ENCODE data around the gene ZG16. TPM values are rescaled to one million over a fixed set of nuclear protein-coding genes. Genes with fewer than 3 reads are reported as not detected.
"Not testable (repeated sequence)": the region's sequence is repeated elsewhere in the genome, so short reads cannot be mapped to it uniquely, and the experiment has no call there.

Gene ZG16
- total RNA-seq, 2 experiments from 2014 or later, result not detected

GRCh38 chr16:29772330-29772729 lies 5.7 kb upstream of the ZG16 start:
- not testable (repeated sequence) for H3K9me3 Mint-ChIP-seq; H3K36me3 Mint-ChIP-seq (ENCODE audit: low read depth); DNase-seq; H3K4me1 Mint-ChIP-seq; H3K27me3 Mint-ChIP-seq; H3K27ac Mint-ChIP-seq; H3K4me3 Mint-ChIP-seq
- ChIA-PET POLR2A (interaction anchor here (0.9 to 2.2 kb wide), 3 partner anchors 13 to 26 kb away, joined by 3 to 8 read pairs (median 4); partner anchors contain the start of gene KIF22), CTCF (interaction anchor here (0.6 to 1.1 kb wide), 3 partner anchors 20 to 76 kb away, joined by 3 read pairs; partner anchors contain the start of gene PAGR1)

DNA sequence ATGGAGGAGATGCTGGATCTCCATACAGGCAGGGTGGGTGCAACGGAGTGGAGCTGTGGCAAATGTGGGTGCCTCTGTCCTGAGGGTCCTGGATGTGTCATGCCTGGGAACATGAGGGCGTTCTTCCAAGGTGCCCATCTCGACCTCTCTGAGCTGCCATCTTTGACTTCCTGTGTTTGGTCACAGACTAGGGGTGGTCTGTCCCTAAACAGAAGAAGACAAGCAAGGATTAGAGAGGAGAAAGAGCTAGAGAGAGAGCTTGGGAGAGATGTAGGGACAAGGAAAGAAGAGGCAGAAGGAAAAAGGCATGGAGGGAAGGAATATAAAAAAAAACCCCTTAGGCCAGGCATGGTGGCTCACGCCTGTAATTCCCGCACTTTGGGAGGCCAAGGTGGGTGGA lies 3.3 kb upstream of the ZG16 start:
- Mint-ChIP-seq H3K36me3 (ENCODE audit: low read depth) (no peaks in the 10 kb centered on the region), H3K4me3 (no peak overlapping the region), H3K27ac (no peak overlapping the region), H3K4me1 (no peaks in the 10 kb centered on the region), H3K9me3 (no peaks in the 10 kb centered on the region), H3K27me3 (peaks cover 17% of the 10 kb centered on the region)
- no peak for DNase-seq
- CTCF ChIA-PET, result interaction anchor here (1.8 kb wide), 1 partner anchor 10 kb away, joined by 9 read pairs; no protein-coding TSS in a partner anchor
- POLR2A ChIA-PET, result no interaction called here

- CTCF ChIA-PET, result no interaction called here
- no peak for DNase-seq
- POLR2A ChIA-PET, result interaction anchor here (0.9 kb wide), 1 partner anchor 21 kb away, joined by 3 read pairs; no protein-coding TSS in a partner anchor
- Mint-ChIP-seq H3K27me3 (peaks cover 19% of the 10 kb centered on the region), H3K36me3 (ENCODE audit: low read depth) (no peaks in the 10 kb centered on the region), H3K4me1 (no peaks in the 10 kb centered on the region), H3K9me3 (no peaks in the 10 kb centered on the region), H3K4me3 (no peak overlapping the region), H3K27ac (no peak overlapping the region)
Measured at GRCh38 chr16:29775742-29776408, 2.2 kb upstream of the ZG16 start.

DNA sequence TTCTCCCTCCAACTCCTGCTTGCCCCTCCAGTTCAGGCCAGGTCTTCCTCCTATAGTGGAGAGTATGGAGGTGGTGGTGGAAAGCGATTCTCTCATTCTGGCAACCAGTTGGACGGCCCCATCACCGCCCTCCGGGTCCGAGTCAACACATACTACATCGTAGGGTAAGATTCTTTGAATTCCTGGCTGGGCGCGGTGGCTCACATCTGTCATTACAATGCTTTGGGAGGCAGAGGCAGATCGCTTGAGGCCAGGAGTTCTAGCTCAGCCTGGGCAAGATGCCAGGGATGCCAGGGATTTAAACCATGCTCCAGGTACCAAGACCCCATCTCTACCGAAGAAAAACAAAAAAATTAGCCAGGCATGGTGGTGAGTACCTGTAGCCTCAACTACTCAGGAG lies 1.4 kb downstream of the ZG16 start:
- H3K4me1 Mint-ChIP-seq, result peaks cover 11% of the 10 kb centered on the region
- H3K27ac Mint-ChIP-seq, result no peak overlapping the region
- no peaks in the 10 kb centered on the region for H3K9me3 Mint-ChIP-seq
- H3K27me3 Mint-ChIP-seq, result peaks cover 29% of the 10 kb centered on the region
- no peak for DNase-seq
- H3K36me3 Mint-ChIP-seq (ENCODE audit: low read depth), result peaks cover 3% of the 10 kb centered on the region
- no peak overlapping the region for H3K4me3 Mint-ChIP-seq
- POLR2A ChIA-PET, result no interaction called here
- CTCF ChIA-PET, result interaction anchor here (1.1 kb wide), 1 partner anchor 79 kb away, joined by 3 read pairs; no protein-coding TSS in a partner anchor

DNA sequence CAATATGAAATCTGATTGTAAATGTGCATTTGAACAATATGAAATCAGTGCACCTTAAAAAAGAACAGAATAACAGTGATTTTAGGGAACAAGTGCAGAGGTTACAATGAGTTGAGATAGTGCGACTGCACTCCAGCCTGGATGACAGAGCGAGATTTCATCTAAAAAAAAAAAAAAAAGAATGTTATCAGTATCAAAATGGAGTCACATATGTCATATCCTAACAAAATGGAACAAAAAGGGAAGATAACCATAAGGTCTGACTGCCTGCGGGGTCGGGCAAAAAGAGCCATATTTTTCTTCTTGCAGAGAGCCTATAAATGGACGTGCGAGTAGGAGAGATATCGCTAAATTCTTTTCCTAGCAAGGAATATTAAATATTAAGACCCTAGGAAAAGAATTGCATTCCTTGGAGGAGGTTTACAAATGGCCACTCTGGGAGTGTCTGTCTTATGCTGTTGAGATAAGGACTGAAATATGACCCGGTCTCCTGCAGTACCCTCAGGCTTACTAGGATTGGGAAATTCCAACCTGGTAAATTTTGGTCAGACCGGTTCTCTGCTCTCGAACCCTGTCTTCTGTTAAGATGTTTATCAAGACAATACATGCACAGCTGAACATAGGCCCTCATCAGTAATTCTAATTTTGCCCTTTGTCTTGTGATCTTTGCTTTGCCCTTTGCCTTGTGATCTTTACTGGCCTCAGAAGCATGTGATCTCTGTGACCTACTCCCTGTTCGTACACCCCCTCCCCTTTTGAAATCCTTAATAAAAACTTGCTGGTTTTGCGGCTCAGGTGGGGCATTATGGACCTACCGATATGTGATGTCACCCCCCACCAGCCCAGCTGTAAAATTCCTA lies 5.3 kb downstream of the ZG16 start:
- Mint-ChIP-seq H3K4me1 (peaks cover 25% of the 10 kb centered on the region), H3K27me3 (peaks cover 25% of the 10 kb centered on the region)
- H3K4me3 Mint-ChIP-seq; H3K9me3 Mint-ChIP-seq; H3K36me3 Mint-ChIP-seq (ENCODE audit: low read depth); DNase-seq; H3K27ac Mint-ChIP-seq: not testable (repeated sequence)
- CTCF ChIA-PET, result interaction anchor here (0.6 to 4.6 kb wide), 5 partner anchors 10 to 111 kb away, joined by 4 to 57 read pairs (median 9); no protein-coding TSS in a partner anchor
- POLR2A ChIA-PET, result interaction anchor here (3.3 to 13.0 kb wide), 2 partner anchors 21 to 38 kb away, joined by 19 to 260 read pairs; partner anchors contain the start of genes C16orf54 and MAZ

DNA sequence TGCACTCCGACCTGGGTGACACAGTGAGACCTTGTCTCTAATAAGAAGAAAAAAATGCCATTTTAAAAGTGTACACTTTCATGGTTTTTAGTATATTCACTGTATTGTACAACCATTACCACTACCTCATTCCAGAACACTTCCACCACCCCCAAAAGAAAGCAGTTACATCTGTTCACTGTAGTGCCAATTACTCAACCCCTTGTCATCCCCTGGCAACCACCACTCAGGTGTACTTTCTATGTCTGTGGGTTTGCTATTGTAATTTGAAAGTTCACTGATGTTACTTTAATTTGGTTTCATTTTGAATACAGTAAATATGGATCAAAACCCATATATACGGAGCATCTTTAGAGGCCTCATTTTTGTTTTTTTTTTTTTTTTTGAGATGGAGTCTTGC lies 6.1 kb downstream of the ZG16 start:
- H3K4me3 Mint-ChIP-seq, result no peak overlapping the region
- no peak for DNase-seq
- ChIA-PET CTCF (interaction anchor here (0.5 to 4.6 kb wide), 29 partner anchors 10 to 691 kb away, joined by 3 to 57 read pairs (median 7); partner anchors contain the start of genes PAGR1, TAOK2 and TBX6), POLR2A (interaction anchor here (1.2 to 13.0 kb wide), 7 partner anchors 20 to 83 kb away, joined by 3 to 260 read pairs (median 7); partner anchors contain the start of genes C16orf54 and MAZ)
- peaks cover 3% of the 10 kb centered on the region for H3K36me3 Mint-ChIP-seq (ENCODE audit: low read depth)
- no peak overlapping the region for H3K27ac Mint-ChIP-seq
- H3K9me3 Mint-ChIP-seq, result no peaks in the 10 kb centered on the region
- H3K27me3 Mint-ChIP-seq, result peaks cover 17% of the 10 kb centered on the region
- H3K4me1 Mint-ChIP-seq, result peaks cover 28% of the 10 kb centered on the region

DNA sequence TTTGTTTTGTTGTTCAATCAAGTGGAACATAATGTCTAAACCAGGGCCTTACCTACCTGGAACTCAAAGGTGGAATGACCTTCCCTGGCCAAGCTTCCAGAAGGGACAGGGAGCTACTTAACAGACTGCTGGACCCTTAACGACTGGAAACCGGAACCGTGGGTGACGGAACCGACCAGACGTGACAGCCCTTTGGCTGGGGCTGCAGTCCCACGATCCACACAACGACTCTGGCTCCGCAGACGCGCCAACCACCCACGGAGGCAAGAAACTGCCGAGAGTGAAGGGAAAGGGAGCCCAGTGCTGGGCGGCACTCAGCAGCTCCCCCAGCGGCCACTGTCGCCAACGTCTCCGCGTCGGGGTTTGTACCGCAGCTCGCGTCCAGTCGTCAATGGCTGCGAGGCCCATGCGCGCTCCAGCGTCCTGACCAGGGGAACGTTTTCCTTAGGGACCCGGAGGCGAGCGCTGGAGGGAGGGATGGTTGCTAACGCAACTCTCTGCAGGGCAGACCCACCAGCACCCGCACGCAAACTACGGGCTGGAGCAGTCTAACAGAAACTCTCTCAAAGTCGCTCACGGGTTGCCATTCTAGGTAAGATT lies 6.9 kb downstream of the ZG16 start:
- H3K27me3 Mint-ChIP-seq, result peaks cover 14% of the 10 kb centered on the region
- peaks cover 32% of the 10 kb centered on the region for H3K4me1 Mint-ChIP-seq
- DNase-seq, result peak; percentile 81
- CTCF ChIA-PET, result interaction anchor here (0.5 to 4.6 kb wide), 37 partner anchors 8 to 913 kb away, joined by 3 to 57 read pairs (median 6); partner anchors contain the start of genes HIRIP3, MVP, PAGR1 and TAOK2
- no peaks in the 10 kb centered on the region for H3K9me3 Mint-ChIP-seq
- H3K36me3 Mint-ChIP-seq (ENCODE audit: low read depth), result peaks cover 3% of the 10 kb centered on the region
- POLR2A ChIA-PET, result interaction anchor here (0.7 to 13.0 kb wide), 12 partner anchors 19 to 119 kb away, joined by 3 to 260 read pairs (median 5); partner anchors contain the start of genes C16orf54 and MAZ
- peak overlapping the region; percentile 29 for H3K4me3 Mint-ChIP-seq
- H3K27ac Mint-ChIP-seq, result no peak overlapping the region

GRCh38 chr16:29787155-29787554 lies 9.1 kb downstream of the ZG16 start:
- not testable (repeated sequence) for H3K27ac Mint-ChIP-seq, H3K9me3 Mint-ChIP-seq, H3K27me3 Mint-ChIP-seq, DNase-seq, H3K4me3 Mint-ChIP-seq
- Mint-ChIP-seq H3K4me1 (peaks cover 42% of the 10 kb centered on the region), H3K36me3 (ENCODE audit: low read depth) (peaks cover 18% of the 10 kb centered on the region)
- ChIA-PET POLR2A (interaction anchor here (0.9 to 13.0 kb wide), 3 partner anchors 17 to 87 kb away, joined by 3 to 260 read pairs (median 3); partner anchors contain the start of genes C16orf54 and MAZ), CTCF (interaction anchor here (1.2 to 4.6 kb wide), 2 partner anchors 38 to 85 kb away, joined by 3 to 57 read pairs; no protein-coding TSS in a partner anchor)

- peaks cover 51% of the 10 kb centered on the region for H3K4me1 Mint-ChIP-seq
- peaks cover 35% of the 10 kb centered on the region for H3K36me3 Mint-ChIP-seq (ENCODE audit: low read depth)
- POLR2A ChIA-PET, result interaction anchor here (0.8 to 13.0 kb wide), 32 partner anchors 14 to 395 kb away, joined by 3 to 260 read pairs (median 6); partner anchors contain the start of genes C16orf54, CORO1A, KCTD13 and MAZ
- H3K27ac Mint-ChIP-seq, result peak overlapping the region; percentile 95
- H3K4me3 Mint-ChIP-seq, result peak overlapping the region; percentile 100
- no peaks in the 10 kb centered on the region for H3K9me3 Mint-ChIP-seq
- DNase-seq, result no peak
- no peaks in the 10 kb centered on the region for H3K27me3 Mint-ChIP-seq
- CTCF ChIA-PET, result interaction anchor here (0.8 to 4.8 kb wide), 28 partner anchors 9 to 265 kb away, joined by 3 to 68 read pairs (median 5); partner anchors contain the start of genes C16orf54, MAZ, MVP and PAGR1
Measured at GRCh38 chr16:29789775-29790182, 11.7 kb downstream of the ZG16 start.

GRCh38 chr16:29790183-29790948 lies 12.3 kb downstream of the ZG16 start, which contains the start of gene KIF22:
Gene KIF22 (plus strand): TSS chr16:29790751. CDS start chr16:29790760, 9 bp downstream.
- POLR2A ChIA-PET, result interaction anchor here (0.8 to 13.0 kb wide), 33 partner anchors 14 to 395 kb away, joined by 3 to 260 read pairs (median 6); partner anchors contain the start of genes C16orf54, CORO1A, KCTD13 and MAZ
- peak; percentile 100 for DNase-seq
- peak within 1 kb of the TSS; percentile 100 for H3K4me3 Mint-ChIP-seq
- no peaks in the 10 kb centered on the region for H3K27me3 Mint-ChIP-seq
- peak within 1 kb of the TSS; percentile 95 for H3K27ac Mint-ChIP-seq
- CTCF ChIA-PET, result interaction anchor here (0.6 to 4.8 kb wide), 29 partner anchors 8 to 265 kb away, joined by 3 to 68 read pairs (median 5); partner anchors contain the start of genes C16orf54, KCTD13, MAZ and MVP
- peaks cover 48% of the 10 kb centered on the region for H3K4me1 Mint-ChIP-seq
- H3K36me3 Mint-ChIP-seq (ENCODE audit: low read depth), result peaks cover 40% of the 10 kb centered on the region
- H3K9me3 Mint-ChIP-seq, result no peaks in the 10 kb centered on the region

Measured in activated CD4-positive, alpha-beta memory T cell treated with anti-CD3 and anti-CD28 coated beads, Interleukin-2, amount 10 ng/mL, durations not matched to agents 7 days and 5 days (primary cell).